D721Med (cell line): ENCODE measurements around the gene A3GALT2.

Source experiments
- DNase-seq: peaks from one replicate; pipeline ENCODE4 v3.0.0; 2011; ENCODE audit warnings: low spot score; ENCODE audit not compliant: insufficient read length
- FAIRE-seq: peaks from 2 replicates; lab custom pipeline; 2011; peaks lifted over from hg19 to GRCh38; lab: Jason Lieb, UNC
- CTCF ChIP-seq: IDR thresholded peaks from 2 replicates; pipeline ENCODE4 v1.5.1; 2012; ENCODE audit warnings: mild to moderate bottlenecking, control low read depth; ENCODE audit not compliant: insufficient read depth; ENCODE audit errors: missing control alignments

A3GALT2 gene

DNA sequence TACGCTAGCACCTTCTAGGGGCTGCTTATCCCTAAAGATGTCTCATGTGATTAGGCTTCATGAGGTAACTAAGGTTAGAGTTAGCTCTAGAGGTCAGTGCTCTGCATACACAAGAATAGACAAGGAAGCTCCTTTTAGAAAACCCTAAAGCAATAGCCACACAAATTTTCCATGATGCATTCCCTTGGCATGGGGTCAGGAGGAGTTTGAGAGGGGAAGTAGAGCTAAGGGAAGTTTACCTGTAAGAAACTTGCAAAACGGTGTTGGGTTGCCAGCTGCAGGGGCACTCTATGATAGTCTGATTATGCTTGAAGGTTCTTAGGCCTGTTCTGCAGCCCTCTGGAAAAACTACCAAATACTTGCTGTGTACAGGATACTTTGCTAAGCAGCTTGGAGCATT is 39.0 kb upstream of the A3GALT2 start:
- DNase-seq (no peak), FAIRE-seq (no peak)
- TF ChIP-seq CTCF, result no peak

DNA sequence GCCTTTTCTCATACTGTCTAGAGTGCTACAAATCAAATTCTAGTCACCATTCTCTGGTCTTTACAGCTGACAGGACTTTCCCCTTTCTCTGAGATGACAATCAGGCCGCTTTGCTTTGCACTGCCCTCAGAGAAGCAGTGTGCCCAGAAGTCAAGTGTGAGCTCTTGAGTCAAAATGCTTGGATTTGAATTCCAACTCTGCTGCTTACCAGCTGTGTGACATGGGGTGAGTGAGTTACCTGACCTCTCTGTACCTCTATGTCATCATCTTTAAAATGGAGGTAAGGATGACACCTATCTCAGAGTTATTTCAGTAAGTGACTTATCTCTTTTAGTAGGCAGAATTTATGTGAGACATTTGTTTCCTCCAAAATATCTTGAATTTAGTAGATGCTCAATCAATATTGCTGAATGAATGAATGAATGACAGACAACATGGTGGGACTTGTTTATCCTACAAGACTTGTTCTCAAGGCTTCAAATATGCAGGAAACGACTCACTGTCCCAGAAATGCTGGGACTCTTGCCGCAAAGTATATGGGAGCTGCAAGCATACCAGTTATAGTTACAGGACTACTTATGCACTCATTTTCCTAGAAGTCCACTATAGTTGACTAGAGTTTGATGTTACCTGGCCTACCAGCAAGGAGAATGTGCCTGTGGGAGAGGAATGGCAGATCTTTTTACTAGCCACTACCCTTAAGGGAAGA is 38.1 kb upstream of the A3GALT2 start:
- FAIRE-seq, result peak; percentile 87
- no peak for TF ChIP-seq CTCF
- DNase-seq, result no peak

- no peak for TF ChIP-seq CTCF
- FAIRE-seq (peak; percentile 95), DNase-seq (no peak)
Measured at GRCh38 chr1:33358114-33358794, 37.4 kb upstream of the A3GALT2 start.

- DNase-seq, result no peak
- FAIRE-seq, result peak; percentile 32
- no peak for TF ChIP-seq CTCF
Measured at GRCh38 chr1:33357099-33357498, 36.2 kb upstream of the A3GALT2 start.

DNA sequence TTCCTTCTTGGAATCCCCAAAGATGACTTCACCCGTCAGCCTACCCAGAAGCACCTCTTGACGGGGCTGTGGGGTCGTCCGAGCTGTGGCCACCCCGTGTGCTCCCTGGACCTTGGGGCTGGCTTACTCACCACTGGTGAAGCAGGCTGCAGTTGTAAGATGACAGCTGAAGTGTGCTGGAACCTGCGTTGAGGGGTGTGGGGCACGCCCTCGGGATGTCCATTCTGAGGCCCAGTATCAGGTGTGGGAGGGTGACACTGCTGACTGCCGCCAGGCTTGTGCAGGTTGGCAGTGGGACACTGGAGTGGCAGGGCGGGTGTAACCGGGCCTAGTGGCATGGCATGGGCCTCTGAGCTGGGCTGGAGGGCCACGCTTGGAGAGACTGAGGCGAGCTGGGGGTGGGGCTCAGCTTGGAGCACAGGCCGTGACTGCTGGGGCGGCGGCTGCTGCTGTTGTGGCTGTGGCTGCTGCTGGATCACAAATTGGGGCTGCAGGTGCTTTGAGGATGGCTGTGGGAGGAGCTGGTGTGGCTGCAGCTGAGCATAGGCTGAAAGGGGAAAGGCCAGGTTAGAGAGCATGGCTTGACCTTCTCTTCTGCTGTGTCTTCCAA is 33.9 kb upstream of the A3GALT2 start:
- no peak for FAIRE-seq
- DNase-seq, result no peak
- TF ChIP-seq CTCF, result no peak

- no peak for TF ChIP-seq CTCF
- FAIRE-seq (no peak), DNase-seq (no peak)
Measured at GRCh38 chr1:33353531-33353930, 32.6 kb upstream of the A3GALT2 start.
